Fibroblast of lung (primary cell): ENCODE measurements around the gene ROCK1.

Source experiments
- EZH2 ChIP-seq: IDR thresholded peaks from 2 replicates; pipeline ENCODE4 v1.5.1; 2012; ENCODE audit warnings: low read length, control low read depth, mild to moderate bottlenecking; ENCODE audit errors: missing control alignments
- TF ChIP-seq, protein P1 (sequence below), 2 donors: IDR thresholded peaks in 1 of 2; conservative IDR thresholded peaks in 1 of 2; 1 replicate in 1 of 2; 2 replicates in 1 of 2; pipeline ENCODE4 v1.5.1; 2011 to 2012; ENCODE audit warnings: low read length in 2 of 2, control low read depth in 1 of 2, inconsistent platforms in 1 of 2, low read depth in 1 of 2, mild to moderate bottlenecking in 1 of 2

DNA sequence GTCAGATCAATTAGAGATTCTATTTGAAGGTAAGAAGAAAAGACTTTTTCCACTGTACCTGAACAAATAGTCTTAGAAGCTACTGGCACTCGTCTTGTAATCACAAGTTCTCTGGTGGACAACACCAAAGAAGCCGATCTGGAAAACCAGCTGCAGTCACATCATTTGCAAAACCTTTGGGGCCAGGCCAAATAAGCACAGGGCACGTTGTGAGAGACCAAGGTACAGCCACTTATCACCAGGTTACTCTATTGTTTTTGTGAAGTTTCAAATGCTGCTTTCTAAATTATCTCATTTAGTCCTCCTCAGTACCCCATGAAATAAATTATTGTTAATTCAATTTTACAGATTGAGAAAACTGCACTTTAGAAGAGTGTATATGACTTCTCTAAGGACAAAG lies 18.5 kb downstream of the ROCK1 start:
- TF ChIP-seq, protein P1, sequence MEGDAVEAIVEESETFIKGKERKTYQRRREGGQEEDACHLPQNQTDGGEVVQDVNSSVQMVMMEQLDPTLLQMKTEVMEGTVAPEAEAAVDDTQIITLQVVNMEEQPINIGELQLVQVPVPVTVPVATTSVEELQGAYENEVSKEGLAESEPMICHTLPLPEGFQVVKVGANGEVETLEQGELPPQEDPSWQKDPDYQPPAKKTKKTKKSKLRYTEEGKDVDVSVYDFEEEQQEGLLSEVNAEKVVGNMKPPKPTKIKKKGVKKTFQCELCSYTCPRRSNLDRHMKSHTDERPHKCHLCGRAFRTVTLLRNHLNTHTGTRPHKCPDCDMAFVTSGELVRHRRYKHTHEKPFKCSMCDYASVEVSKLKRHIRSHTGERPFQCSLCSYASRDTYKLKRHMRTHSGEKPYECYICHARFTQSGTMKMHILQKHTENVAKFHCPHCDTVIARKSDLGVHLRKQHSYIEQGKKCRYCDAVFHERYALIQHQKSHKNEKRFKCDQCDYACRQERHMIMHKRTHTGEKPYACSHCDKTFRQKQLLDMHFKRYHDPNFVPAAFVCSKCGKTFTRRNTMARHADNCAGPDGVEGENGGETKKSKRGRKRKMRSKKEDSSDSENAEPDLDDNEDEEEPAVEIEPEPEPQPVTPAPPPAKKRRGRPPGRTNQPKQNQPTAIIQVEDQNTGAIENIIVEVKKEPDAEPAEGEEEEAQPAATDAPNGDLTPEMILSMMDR (conservative IDR thresholded peaks at IDR 0.05 in 1 of 2, IDR thresholded peaks at IDR 0.05 in 1 of 2; ENCODE audit: low read depth in 1 of 2, low read length in 2 of 2): no peak
- no peak for TF ChIP-seq EZH2
